Stimulated activated naive B cell treated with anti-CD40 and anti-IgM and Interleukin-4, amounts not matched to agents 10 μg/mL and 1 μg/mL and 100 μg/mL, for 72 hours (primary cell): Measurements from ENCODE around the gene SNORC.

Experiments
- ATAC-seq, 2 donors: fragments of 150-1000 bp; cut with Tn5 transposase; replicated peaks; 2 replicates each; pipeline ENCODE4 v1.10.0; 2021; ENCODE audit warnings: moderate library complexity in 1 of 2
- DNase-seq: peaks from one replicate; pipeline ENCODE4 v3.0.0; 2021
- H3K27ac Mint-ChIP-seq: one replicate; pipeline ENCODE4 v1.8.0; 2022; ENCODE audit warnings: mild to moderate bottlenecking, mixed read lengths
- H3K27me3 Mint-ChIP-seq, 2 donors: one replicate each; pipeline ENCODE4 v1.8.0; 2022; ENCODE audit warnings: mixed read lengths in 2 of 2
- H3K36me3 Mint-ChIP-seq, 2 donors: one replicate each; pipeline ENCODE4 v1.8.0; 2022; ENCODE audit warnings: mixed read lengths in 2 of 2, mild to moderate bottlenecking in 1 of 2
- H3K4me1 Mint-ChIP-seq, 2 donors: one replicate each; pipeline ENCODE4 v1.8.0; 2022; ENCODE audit warnings: mixed read lengths in 2 of 2, mild to moderate bottlenecking in 1 of 2
- H3K4me3 Mint-ChIP-seq, 2 donors: one replicate each; pipeline ENCODE4 v1.8.0; 2022; ENCODE audit warnings: mild to moderate bottlenecking in 2 of 2, mixed read lengths in 2 of 2, moderate library complexity in 1 of 2
- H3K9me3 Mint-ChIP-seq, 2 donors: one replicate each; pipeline ENCODE4 v1.8.0; 2022; ENCODE audit warnings: mixed read lengths in 2 of 2, mild to moderate bottlenecking in 1 of 2

Gene SNORC

DNA sequence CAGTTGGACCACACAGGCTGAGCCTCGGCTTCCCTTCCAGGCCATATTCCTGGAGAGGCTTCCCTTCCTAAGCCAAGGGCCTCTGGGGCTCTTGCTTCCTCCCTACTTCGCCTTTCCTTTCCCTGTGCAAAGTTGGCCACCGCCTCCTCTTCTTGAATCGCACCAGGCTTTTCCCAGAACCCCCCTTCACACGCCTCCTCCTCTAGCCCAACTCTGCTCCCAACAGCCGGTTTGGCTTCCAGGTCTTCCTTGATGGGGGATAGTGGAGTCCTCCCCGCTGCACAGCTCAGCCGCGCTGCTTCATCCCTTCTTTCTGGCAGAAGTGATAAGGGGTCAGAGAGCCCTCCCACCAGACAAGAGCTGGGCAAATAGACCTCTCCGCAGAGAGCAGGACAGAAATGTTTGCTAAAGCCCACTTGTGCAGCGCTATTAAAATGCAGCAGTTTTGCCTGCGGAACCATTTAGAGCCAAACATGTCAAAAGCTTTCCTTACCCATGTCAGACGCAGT is 56.4 kb downstream of the SNORC start:
- no peak for DNase-seq
- no peak overlapping the region for H3K27ac Mint-ChIP-seq
- H3K4me1 Mint-ChIP-seq, result peaks cover 8 to 27% of the 10 kb centered on the region in 2 donors
- H3K9me3 Mint-ChIP-seq, result peaks cover 0 to 7% of the 10 kb centered on the region in 2 donors
- H3K27me3 Mint-ChIP-seq, result peaks cover 46 to 81% of the 10 kb centered on the region in 2 donors
- H3K4me3 Mint-ChIP-seq, result peak overlapping the region; percentile 71 to 72
- H3K36me3 Mint-ChIP-seq, result peaks cover 0 to 3% of the 10 kb centered on the region in 2 donors
- no peak for ATAC-seq

- peaks cover 8 to 27% of the 10 kb centered on the region in 2 donors for H3K4me1 Mint-ChIP-seq
- DNase-seq, result no peak
- H3K36me3 Mint-ChIP-seq, result peaks cover 0 to 3% of the 10 kb centered on the region in 2 donors
- peak in 1 of 2 donors; percentile 9 for ATAC-seq
- peaks cover 0 to 7% of the 10 kb centered on the region in 2 donors for H3K9me3 Mint-ChIP-seq
- H3K27me3 Mint-ChIP-seq, result peaks cover 42 to 80% of the 10 kb centered on the region in 2 donors
- H3K4me3 Mint-ChIP-seq, result peak overlapping the region; percentile 71 to 72
- no peak overlapping the region for H3K27ac Mint-ChIP-seq
Measured at GRCh38 chr2:232927032-232927792, 57.1 kb downstream of the SNORC start.

DNA sequence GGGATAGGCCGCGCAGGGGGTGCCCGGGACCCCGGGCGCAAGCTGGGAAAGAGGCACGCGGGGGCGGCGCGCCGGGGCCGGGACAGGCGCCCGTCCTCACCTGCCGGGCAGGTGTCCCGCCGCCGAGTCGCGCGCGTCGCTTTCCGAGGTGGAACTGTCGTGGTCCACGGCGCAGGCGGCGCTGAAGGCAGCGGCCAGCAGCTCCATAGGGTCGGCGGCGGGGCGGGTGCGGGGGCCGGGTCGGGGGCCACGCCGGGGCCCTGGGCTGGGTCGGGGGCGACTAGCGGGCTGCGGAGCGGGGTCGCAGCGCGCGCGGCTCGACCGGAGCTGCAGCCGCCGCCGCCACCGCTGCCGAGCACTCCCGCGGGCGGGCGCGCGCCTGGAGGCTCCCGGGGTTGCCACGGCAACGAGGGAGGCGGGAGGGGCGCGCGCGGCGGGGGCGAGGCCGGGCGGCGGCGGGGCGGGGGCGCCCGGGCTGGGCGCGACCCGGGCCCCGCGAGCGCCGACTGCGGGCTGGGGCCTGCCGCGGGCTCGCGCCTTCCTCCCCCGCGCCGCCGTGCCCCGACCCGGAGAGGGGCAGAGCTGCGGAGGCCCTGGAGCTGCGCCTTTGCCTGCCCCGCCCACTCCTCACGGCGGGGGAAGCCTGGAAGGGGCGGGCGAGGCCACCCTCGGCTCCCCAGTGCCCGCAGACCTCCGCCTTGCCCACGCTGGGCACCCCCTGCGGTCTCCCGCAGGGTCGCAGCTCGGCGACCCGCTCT is 57.9 kb downstream of the SNORC start:
- peaks cover 41 to 75% of the 10 kb centered on the region in 2 donors for H3K27me3 Mint-ChIP-seq
- H3K27ac Mint-ChIP-seq, result no peak overlapping the region
- peaks cover 0 to 3% of the 10 kb centered on the region in 2 donors for H3K36me3 Mint-ChIP-seq
- ATAC-seq (peak; percentile 33 to 53), DNase-seq (no peak)
- peak overlapping the region in 1 of 2 donors; percentile 59 for H3K4me3 Mint-ChIP-seq
- peaks cover 0 to 7% of the 10 kb centered on the region in 2 donors for H3K9me3 Mint-ChIP-seq
- peaks cover 8 to 27% of the 10 kb centered on the region in 2 donors for H3K4me1 Mint-ChIP-seq
